Sigmoid colon (tissue), 3 donors: ENCODE measurements around the gene MEPCE.
A peak's percentile ranks its signal among the peaks of the same experiment; 100 is the strongest.

ENCODE experiments used
- POLR2A ChIP-seq, 2 donors: fragments of 450-650 bp; IDR thresholded peaks; one replicate each; pipeline ENCODE4 v1.6.1; 2016; ENCODE audit warnings: antibody characterized with exemption in 2 of 2, mild to moderate bottlenecking in 2 of 2, moderate library complexity in 2 of 2
- TF ChIP-seq, protein P1 (sequence below), 4 experiments: fragments of 450-650 bp in 3 of 4; fragments of 200-600 bp in 1 of 4; IDR thresholded peaks; one replicate each; pipeline ENCODE4 v1.5.1; 2016 to 2019; ENCODE audit warnings: antibody characterized with exemption in 4 of 4, mild to moderate bottlenecking in 3 of 4, moderate library complexity in 2 of 4

DNA sequence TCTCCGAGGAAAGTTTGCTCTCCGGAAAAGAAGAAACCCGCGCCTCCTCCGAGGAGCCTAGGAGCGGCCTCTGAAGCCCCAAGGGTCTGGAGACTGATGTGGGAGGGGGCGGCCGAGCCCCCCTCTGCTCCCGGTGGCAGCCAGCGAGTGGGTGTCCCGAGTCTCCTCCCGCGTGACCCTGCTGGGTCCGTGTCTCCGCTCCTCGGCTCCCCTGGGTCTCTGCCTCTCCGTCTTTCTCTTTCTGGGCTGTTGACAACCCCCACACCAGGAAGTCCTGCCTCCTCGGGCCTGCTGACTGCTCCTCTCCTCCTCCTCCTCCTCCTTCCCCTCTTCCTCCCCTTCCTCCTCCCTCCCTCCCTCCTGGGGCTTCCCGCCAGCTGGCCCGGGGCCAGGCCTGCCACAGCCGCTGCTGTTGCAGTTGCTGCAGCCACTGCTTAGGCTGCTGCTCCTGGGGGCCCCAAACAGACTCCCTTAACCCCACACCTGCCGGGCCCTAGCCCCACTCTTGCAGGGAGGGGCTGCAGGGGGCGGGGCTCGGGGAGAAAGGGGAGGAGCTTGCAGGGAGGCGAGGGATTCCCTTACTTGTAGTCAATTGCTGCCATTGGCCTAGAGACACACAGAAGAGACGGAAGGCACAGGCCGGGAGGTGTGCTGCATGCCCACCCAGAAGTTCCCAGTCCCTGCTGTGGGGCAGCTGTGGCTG lies 49.5 kb downstream of the MEPCE start, which contains the start of gene TSC22D4:
- TF ChIP-seq, protein P1, sequence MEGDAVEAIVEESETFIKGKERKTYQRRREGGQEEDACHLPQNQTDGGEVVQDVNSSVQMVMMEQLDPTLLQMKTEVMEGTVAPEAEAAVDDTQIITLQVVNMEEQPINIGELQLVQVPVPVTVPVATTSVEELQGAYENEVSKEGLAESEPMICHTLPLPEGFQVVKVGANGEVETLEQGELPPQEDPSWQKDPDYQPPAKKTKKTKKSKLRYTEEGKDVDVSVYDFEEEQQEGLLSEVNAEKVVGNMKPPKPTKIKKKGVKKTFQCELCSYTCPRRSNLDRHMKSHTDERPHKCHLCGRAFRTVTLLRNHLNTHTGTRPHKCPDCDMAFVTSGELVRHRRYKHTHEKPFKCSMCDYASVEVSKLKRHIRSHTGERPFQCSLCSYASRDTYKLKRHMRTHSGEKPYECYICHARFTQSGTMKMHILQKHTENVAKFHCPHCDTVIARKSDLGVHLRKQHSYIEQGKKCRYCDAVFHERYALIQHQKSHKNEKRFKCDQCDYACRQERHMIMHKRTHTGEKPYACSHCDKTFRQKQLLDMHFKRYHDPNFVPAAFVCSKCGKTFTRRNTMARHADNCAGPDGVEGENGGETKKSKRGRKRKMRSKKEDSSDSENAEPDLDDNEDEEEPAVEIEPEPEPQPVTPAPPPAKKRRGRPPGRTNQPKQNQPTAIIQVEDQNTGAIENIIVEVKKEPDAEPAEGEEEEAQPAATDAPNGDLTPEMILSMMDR (IDR thresholded peaks at IDR 0.05), result no peak
- peak; percentile 92 to 94 for TF ChIP-seq POLR2A (IDR thresholded peaks at IDR 0.05)
